Stimulated activated CD4-positive, alpha-beta T cell treated with anti-CD3 and anti-CD28 coated beads, TNF-alpha, amount 100 ng/mL, for 4 hours (primary cell): ENCODE results near the gene SYMPK.
"Not testable (repeated sequence)": the region's sequence is repeated elsewhere in the genome, so short reads cannot be mapped to it uniquely, and the experiment has no call there.

Experiments used
- DNase-seq, 3 experiments: peaks; one replicate each; pipeline ENCODE4 v3.0.0-alpha.2; 2020; ENCODE audit warnings: low read depth in 3 of 3

The SYMPK gene

GRCh38 chr19:45885556-45886426, 22.8 kb upstream of the SYMPK start, which contains the start of gene IRF2BP1:
TSS of gene IRF2BP1 (minus strand) at chr19:45886141. CDS start at chr19:45885774, 367 bp downstream.
- DNase-seq = peak; percentile 68 to 81 (median 79)

GRCh38 chr19:45884682-45885555, 22.0 kb upstream of the SYMPK start:
- DNase-seq = no peak

- DNase-seq = no peak
Observed at GRCh38 chr19:45883881-45884681, 21.1 kb upstream of the SYMPK start.

GRCh38 chr19:45883586-45883880, 20.6 kb upstream of the SYMPK start:
- no peak for DNase-seq

GRCh38 chr19:45882652-45883585, 20.0 kb upstream of the SYMPK start:
- peak; percentile 65 to 68 (median 66) for DNase-seq

- no peak for DNase-seq
Observed at GRCh38 chr19:45881909-45882528, 19.1 kb upstream of the SYMPK start.

- no peak for DNase-seq
Observed at GRCh38 chr19:45881082-45881908, 18.3 kb upstream of the SYMPK start.

GRCh38 chr19:45879971-45880370, 17.0 kb upstream of the SYMPK start:
- no peak for DNase-seq

GRCh38 chr19:45879055-45879454, 16.1 kb upstream of the SYMPK start:
- no peak for DNase-seq

- DNase-seq = no peak
Observed at GRCh38 chr19:45878043-45878794, 15.3 kb upstream of the SYMPK start.

GRCh38 chr19:45876411-45877197, 13.7 kb upstream of the SYMPK start:
- no peak for DNase-seq

GRCh38 chr19:45876161-45876410, 13.1 kb upstream of the SYMPK start:
- no peak for DNase-seq

- no peak for DNase-seq
Observed at GRCh38 chr19:45874620-45874966, 11.6 kb upstream of the SYMPK start.

GRCh38 chr19:45873219-45873772, 10.3 kb upstream of the SYMPK start:
- DNase-seq = no peak

- no peak for DNase-seq
Observed at GRCh38 chr19:45872095-45872919, 9.4 kb upstream of the SYMPK start.

GRCh38 chr19:45870798-45871197, 7.9 kb upstream of the SYMPK start:
- no peak for DNase-seq

- not testable (repeated sequence) for DNase-seq
Observed at GRCh38 chr19:45867241-45867640, 4.3 kb upstream of the SYMPK start.
